ENCODE measurements around the gene ADARB1. TPM values are rescaled to one million over a fixed set of nuclear protein-coding genes. Genes with fewer than 3 reads are reported as not detected.
"Not testable (repeated sequence)": the region's sequence is repeated elsewhere in the genome, so short reads cannot be mapped to it uniquely, and the experiment has no call there.

Gene ADARB1
- polyA plus RNA-seq, 3 donors: 0.40 to 2.6 (median 1.0) TPM

DNA sequence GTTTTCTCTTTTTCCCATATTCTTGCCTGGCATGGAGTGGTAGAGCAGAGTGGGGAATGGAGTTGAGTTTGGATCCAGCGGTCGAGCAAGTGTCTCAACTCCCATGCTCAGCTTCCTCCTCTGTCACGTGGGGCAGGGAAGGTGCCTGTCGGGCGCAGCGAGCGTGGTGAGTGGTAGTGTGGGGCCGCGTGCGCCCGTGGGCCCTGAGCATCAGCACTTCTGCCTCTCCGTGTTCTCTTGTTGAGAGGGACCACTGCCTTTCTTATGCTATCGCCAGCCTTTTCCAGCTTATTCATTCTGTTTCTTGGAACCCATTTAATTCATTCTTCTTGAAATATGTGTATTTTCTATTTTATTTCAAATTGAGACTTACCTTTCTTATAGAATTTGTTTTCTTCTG is 65.1 kb downstream of the ADARB1 start:
- Histone ChIP-seq H3K4me3 (replicated peaks in 1 of 3; ENCODE audit: low read depth in 2 of 3, low read length in 3 of 3) (no peak overlapping the region), H2AFZ (ENCODE audit: insufficient read depth, low read depth, low read length, poor library complexity, severe bottlenecking) (no peak overlapping the region), H3K36me3 (replicated peaks in 1 of 2; ENCODE audit: control insufficient read depth in 1 of 2, insufficient read depth in 2 of 2, low read length in 2 of 2) (no peaks in the 10 kb centered on the region), H3K27me3 (ENCODE audit: control insufficient read depth in 2 of 2, insufficient read depth in 2 of 2, low read length in 2 of 2) (no peaks in the 10 kb centered on the region), H3K9me3 (replicated peaks in 1 of 2; ENCODE audit: control insufficient read depth in 1 of 2, insufficient read depth in 1 of 2, low read length in 2 of 2) (no peaks in the 10 kb centered on the region), H3K9ac (ENCODE audit: insufficient read depth, low read length, poor library complexity, severe bottlenecking) (no peak overlapping the region), H3K4me2 (replicated peaks; ENCODE audit: extremely low read depth, low read length, poor library complexity, severe bottlenecking) (no peak overlapping the region), H4K20me1 (ENCODE audit: insufficient read depth, low read length) (no peaks in the 10 kb centered on the region), H3K4me1 (ENCODE audit: control insufficient read depth in 1 of 2, insufficient read depth in 2 of 2, low read length in 2 of 2) (peaks cover 0 to 4% of the 10 kb centered on the region in 2 donors), H3K79me2 (ENCODE audit: insufficient read depth, low read length) (no peaks in the 10 kb centered on the region), H3K27ac (ENCODE audit: low read depth in 1 of 2, low read length in 2 of 2) (no peak overlapping the region)
- no peaks in the 10 kb centered on the region for H3K36me3 Mint-ChIP-seq
- H3K27me3 Mint-ChIP-seq (ENCODE audit: low read depth in 3 of 3): peaks cover 1 to 6% (median 2%) of the 10 kb centered on the region in 3 donors
- TF ChIP-seq, protein P1, sequence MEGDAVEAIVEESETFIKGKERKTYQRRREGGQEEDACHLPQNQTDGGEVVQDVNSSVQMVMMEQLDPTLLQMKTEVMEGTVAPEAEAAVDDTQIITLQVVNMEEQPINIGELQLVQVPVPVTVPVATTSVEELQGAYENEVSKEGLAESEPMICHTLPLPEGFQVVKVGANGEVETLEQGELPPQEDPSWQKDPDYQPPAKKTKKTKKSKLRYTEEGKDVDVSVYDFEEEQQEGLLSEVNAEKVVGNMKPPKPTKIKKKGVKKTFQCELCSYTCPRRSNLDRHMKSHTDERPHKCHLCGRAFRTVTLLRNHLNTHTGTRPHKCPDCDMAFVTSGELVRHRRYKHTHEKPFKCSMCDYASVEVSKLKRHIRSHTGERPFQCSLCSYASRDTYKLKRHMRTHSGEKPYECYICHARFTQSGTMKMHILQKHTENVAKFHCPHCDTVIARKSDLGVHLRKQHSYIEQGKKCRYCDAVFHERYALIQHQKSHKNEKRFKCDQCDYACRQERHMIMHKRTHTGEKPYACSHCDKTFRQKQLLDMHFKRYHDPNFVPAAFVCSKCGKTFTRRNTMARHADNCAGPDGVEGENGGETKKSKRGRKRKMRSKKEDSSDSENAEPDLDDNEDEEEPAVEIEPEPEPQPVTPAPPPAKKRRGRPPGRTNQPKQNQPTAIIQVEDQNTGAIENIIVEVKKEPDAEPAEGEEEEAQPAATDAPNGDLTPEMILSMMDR (IDR thresholded peaks at IDR 0.05): no peak
- H3K4me3 Mint-ChIP-seq: no peak overlapping the region
- peak overlapping the region in 1 of 7 donors; percentile 45 for H3K27ac Mint-ChIP-seq
- H3K9me3 Mint-ChIP-seq: no peaks in the 10 kb centered on the region
- intact Hi-C loops (cut with micrococcal nuclease): no loop called here
- no CpG with 5 or more reads among the region's 13 CpGs for WGBS (ENCODE audit: insufficient coverage)
- no peak for DNase-seq
- peaks cover 6% of the 10 kb centered on the region for H3K4me1 Mint-ChIP-seq

DNA sequence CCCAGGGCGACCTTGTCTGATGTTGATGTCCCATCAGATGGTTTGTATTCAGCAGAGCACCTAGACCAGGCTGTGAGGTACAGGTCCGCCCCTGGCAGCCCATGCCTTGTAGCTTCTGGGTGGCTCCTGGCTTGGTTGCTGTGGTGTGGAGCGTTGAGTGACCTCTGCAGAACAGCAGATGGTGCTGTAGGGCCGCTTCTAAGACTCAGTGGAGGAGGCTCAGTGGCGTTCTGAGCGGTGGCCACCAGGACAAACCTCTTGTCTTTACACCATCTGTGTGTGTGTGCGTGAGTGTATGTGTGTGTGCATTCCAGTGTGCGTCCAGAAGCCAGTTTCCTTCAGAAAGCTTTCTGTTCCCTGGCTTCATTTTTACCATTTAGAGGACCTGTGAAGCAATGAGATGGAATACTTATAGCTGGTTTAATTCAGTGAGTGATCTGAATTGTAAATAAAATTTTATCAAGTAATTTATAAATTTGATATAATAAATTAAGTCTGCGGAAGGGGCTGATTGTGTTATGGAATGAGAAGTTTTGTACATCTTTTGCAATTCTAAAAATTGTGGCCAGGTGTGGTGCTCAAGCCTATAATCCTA is 66.1 kb downstream of the ADARB1 start:
- Histone ChIP-seq H3K9me3 (replicated peaks in 1 of 2; ENCODE audit: control insufficient read depth in 1 of 2, insufficient read depth in 1 of 2, low read length in 2 of 2) (no peaks in the 10 kb centered on the region), H4K20me1 (ENCODE audit: insufficient read depth, low read length) (no peaks in the 10 kb centered on the region), H3K4me2 (replicated peaks; ENCODE audit: extremely low read depth, low read length, poor library complexity, severe bottlenecking) (no peak overlapping the region), H3K27me3 (ENCODE audit: control insufficient read depth in 2 of 2, insufficient read depth in 2 of 2, low read length in 2 of 2) (no peaks in the 10 kb centered on the region), H3K4me1 (ENCODE audit: control insufficient read depth in 1 of 2, insufficient read depth in 2 of 2, low read length in 2 of 2) (peaks cover 0 to 4% of the 10 kb centered on the region in 2 donors), H3K4me3 (replicated peaks in 1 of 3; ENCODE audit: low read depth in 2 of 3, low read length in 3 of 3) (no peak overlapping the region), H3K79me2 (ENCODE audit: insufficient read depth, low read length) (no peaks in the 10 kb centered on the region), H3K27ac (ENCODE audit: low read depth in 1 of 2, low read length in 2 of 2) (no peak overlapping the region), H3K36me3 (replicated peaks in 1 of 2; ENCODE audit: control insufficient read depth in 1 of 2, insufficient read depth in 2 of 2, low read length in 2 of 2) (no peaks in the 10 kb centered on the region), H3K9ac (ENCODE audit: insufficient read depth, low read length, poor library complexity, severe bottlenecking) (no peak overlapping the region), H2AFZ (ENCODE audit: insufficient read depth, low read depth, low read length, poor library complexity, severe bottlenecking) (no peak overlapping the region)
- peak overlapping the region in 2 of 7 donors; percentile 26 to 65 for H3K27ac Mint-ChIP-seq
- H3K9me3 Mint-ChIP-seq: no peaks in the 10 kb centered on the region
- H3K4me3 Mint-ChIP-seq: no peak overlapping the region
- peaks cover 0 to 2% (median 1%) of the 10 kb centered on the region in 3 donors for H3K27me3 Mint-ChIP-seq (ENCODE audit: low read depth in 3 of 3)
- peaks cover 6% of the 10 kb centered on the region for H3K4me1 Mint-ChIP-seq
- WGBS (ENCODE audit: insufficient coverage): 10% methylated on average over 4 of the region's 9 CpGs
- TF ChIP-seq, protein P1 (IDR thresholded peaks at IDR 0.05): peak; percentile 87
- intact Hi-C loops (cut with micrococcal nuclease): loop anchor here (2.0 to 10.0 kb wide), 5 partner anchors 147 to 684 kb away; partner anchors contain the start of gene POFUT2 (in 1 of the 2)
- no peaks in the 10 kb centered on the region for H3K36me3 Mint-ChIP-seq
- peak; percentile 74 to 81 (median 77) for DNase-seq

- H3K4me3 ChIP-seq (replicated peaks in 1 of 3; ENCODE audit: low read depth in 2 of 3, low read length in 3 of 3); H3K79me2 ChIP-seq (ENCODE audit: insufficient read depth, low read length); H3K9ac ChIP-seq (ENCODE audit: insufficient read depth, low read length, poor library complexity, severe bottlenecking); H3K4me2 ChIP-seq (replicated peaks; ENCODE audit: extremely low read depth, low read length, poor library complexity, severe bottlenecking); H3K27ac Mint-ChIP-seq; H3K36me3 Mint-ChIP-seq; H3K9me3 Mint-ChIP-seq; H3K36me3 ChIP-seq (replicated peaks in 1 of 2; ENCODE audit: control insufficient read depth in 1 of 2, insufficient read depth in 2 of 2, low read length in 2 of 2); H3K4me1 ChIP-seq (ENCODE audit: control insufficient read depth in 1 of 2, insufficient read depth in 2 of 2, low read length in 2 of 2); H3K27ac ChIP-seq (ENCODE audit: low read depth in 1 of 2, low read length in 2 of 2); H4K20me1 ChIP-seq (ENCODE audit: insufficient read depth, low read length); DNase-seq; H3K27me3 Mint-ChIP-seq (ENCODE audit: low read depth in 3 of 3); H3K27me3 ChIP-seq (ENCODE audit: control insufficient read depth in 2 of 2, insufficient read depth in 2 of 2, low read length in 2 of 2); H3K4me1 Mint-ChIP-seq; H3K4me3 Mint-ChIP-seq; H2AFZ ChIP-seq (ENCODE audit: insufficient read depth, low read depth, low read length, poor library complexity, severe bottlenecking); H3K9me3 ChIP-seq (replicated peaks in 1 of 2; ENCODE audit: control insufficient read depth in 1 of 2, insufficient read depth in 1 of 2, low read length in 2 of 2): not testable (repeated sequence)
- intact Hi-C loops (cut with micrococcal nuclease): loop anchor here (2.0 to 10.0 kb wide), 5 partner anchors 146 to 684 kb away; partner anchors contain the start of gene POFUT2 (in 1 of the 2)
- WGBS (ENCODE audit: insufficient coverage): 94% methylated on average over 2 of the region's 4 CpGs
Measured at GRCh38 chr21:45140944-45141343, 66.6 kb downstream of the ADARB1 start.

Measured in CD14-positive monocyte (primary cell).